ENCODE data around the gene PTPRK.

Gene PTPRK

DNA sequence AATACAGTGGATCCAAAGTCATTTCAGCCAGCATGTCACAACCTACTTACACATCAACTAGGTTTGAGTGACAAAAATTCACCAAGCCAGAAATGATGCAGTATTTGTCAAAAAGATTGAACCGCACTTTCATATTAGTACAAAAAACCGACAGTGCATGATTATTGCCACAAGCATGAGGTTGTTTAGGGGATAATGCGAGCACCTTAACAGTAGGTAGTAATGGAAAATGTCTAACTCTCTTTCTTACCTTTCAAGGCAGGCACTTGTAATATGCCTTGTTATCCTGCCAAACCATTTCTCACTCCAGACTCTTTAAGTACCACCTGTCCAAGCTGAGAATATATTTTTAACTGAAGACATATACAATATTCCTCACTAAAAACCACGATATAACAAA, 349.2 kb downstream of the PTPRK start:
- no peak for DNase-seq

DNA sequence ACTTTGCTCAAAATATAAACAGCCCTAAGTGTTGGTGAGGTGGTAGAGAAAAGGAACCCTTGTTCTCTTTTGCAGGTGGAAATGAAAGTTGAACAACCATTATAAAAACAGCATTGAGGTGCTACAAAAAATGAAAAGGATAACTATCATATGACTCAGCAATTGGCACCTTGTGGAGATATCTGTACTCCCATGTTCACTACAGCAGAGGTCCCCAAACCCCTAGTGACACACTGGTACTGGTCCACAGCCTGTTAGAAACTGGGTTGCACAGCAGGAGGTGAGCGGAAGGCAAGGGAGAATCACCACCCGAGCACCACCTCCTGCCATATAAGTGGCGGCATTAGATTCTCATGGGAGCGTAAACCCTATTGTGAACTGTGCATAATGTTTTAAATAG, 352.2 kb downstream of the PTPRK start:
- peak; percentile 11 for DNase-seq

DNA sequence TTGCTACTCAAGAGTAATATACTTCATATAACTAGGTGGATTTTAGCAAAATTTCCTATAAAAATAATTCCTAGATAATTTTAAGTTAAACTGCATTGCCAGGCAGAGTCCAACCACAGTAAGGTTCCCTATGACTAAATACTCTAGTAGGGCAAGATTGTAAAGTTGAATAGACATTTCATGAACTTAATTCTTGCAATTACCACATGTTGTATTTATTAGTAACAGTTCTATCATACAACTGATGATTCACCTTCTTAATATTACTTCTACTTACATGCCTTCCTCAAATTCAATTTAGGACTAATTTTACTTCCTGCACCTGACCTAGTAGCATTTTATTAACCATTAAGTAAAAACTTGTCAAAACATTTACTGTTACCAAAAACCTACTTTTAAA, 352.8 kb downstream of the PTPRK start:
- DNase-seq = no peak

DNA sequence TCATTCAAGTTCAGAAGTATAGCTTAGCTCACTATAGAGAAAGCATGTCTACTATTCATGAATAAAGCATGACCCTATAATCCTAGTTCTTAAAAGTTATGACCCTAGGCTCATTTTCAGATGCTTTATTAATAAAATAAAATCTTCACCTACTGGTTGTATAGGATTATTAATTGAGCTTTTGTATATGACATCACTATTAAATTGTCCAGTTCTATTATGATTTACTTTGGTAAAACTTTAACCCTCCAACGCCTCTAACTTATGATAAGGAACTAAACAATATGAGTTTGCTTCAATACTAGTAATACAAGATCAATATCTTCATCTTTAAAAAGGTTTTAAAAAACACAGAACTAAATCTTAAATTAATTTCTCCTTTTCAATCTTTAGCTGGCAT, 356.1 kb downstream of the PTPRK start:
- DNase-seq = no peak

DNA sequence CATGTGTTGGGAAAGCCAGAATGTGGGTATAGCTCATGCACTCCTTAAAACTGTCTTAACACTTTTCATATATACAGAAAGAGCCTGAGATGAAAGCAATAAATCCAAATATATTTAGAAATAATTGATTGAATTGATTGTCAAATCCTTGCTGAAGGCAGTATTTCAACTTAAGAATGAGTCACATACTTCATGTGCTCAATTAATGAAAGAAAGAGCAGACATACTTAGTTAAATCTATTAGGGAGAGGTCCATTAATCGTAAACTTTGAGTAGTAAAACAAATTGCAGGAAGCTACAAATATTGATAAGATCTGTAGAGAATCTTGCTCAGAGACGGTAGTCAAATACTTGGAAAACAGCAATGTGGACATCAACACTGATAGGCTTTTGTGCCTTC, 358.0 kb downstream of the PTPRK start:
- no peak for DNase-seq

DNA sequence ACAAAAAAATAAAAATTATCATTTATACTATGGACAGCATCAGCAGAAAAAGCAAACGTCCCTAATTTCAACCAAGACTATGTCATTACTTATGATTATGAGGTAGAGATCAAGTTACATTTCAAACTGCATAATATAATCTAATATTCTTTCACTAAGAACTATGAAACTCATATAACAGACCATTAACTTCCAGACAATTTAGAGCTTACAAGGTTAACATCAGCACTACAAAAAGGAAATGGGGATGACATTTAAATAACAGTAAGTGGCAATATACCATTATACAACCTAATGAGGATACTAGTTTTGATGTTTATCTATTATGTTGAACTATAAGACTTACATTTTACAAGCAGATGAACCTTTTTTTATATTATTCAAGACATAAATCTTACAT, 358.6 kb downstream of the PTPRK start:
- no peak for DNase-seq

DNA sequence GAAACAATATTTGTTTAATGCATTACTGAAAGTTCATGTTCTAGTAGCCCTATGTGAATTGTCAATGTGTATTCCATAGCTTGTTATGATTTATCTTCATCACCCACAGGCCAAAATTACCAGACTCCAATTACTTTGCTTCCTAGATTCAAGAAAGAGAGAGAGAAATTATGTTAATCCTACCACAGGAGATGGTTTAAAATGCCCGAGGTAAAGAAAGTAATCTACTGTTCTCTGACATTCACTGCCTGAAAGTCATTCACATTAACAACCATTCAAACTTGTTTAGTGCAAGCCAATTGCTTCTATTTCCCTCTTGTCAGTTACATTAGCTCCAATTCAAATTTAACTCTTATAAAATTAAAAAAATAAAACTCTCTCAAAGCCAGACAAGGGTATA, 359.1 kb downstream of the PTPRK start:
- DNase-seq = no peak

DNA sequence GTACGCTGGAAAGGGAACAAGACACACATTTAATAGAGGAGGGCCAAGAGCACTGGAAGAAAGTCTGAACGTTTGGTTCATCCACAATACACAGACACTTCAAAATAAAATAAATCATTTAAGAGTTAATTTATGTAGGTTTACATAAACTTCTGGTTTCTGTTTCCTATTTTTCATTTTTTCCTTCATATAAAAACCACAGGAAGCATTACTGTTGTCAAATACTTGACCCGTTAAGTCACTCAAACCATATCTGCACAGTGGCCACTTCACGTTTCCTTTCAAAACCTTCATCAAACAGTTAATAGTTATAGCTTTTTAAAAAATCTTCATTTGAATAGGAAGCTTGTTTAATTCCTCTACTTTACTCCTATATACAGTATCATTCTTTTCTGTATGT, 361.9 kb downstream of the PTPRK start:
- DNase-seq = no peak

DNA sequence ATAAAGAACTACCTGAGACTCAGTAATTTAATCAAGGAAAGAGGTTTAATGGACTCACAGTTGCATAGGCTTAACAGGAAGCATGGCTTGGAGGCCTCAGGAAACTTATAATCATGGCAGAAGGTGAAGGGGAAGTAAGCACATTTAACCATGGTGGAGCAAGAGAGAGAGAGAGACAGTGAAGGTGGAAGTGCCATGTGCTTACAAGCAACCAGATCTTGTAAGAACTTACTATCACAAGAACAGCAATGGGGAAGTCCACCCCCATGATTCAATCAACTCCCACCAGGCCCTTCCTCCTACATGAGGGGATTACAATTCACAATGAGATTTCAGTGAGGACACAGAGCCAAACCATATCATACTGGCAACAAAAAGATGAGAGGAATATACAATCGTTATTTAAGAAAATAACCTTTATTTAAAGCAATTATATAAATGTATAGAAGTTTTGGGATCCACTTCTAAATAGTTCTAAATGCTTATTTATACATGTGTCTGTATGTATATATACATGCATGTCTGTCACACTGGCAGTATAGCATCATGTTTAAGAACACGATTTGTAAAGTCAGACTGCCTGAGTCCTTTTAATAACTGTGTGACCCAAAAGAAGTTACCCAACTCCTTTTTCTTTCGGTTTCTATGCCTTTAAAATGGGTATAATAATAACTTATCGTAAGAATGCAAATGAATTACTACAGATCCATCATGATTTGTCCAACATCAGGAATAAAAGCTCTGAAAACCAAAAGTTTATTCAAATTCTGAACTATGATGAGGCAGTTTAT, 363.9 kb downstream of the PTPRK start:
- no peak for DNase-seq

DNA sequence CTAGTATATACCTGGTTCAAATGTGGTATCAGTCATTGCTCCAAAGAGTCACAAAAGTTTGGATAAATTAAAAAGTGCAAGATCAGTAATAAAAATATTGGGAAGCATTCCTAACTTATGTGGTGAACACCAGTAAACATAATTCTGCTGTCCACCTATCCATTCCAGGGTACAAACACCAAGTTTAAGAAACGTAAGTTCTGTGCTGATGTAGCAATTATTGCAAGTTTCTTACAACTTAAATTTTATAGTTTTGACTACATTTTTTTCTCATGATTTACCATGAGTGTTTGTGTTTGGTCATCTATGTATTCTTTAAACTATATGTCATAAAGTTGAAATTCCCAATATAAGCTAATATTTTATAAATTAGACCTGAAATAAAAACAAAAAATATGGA, 364.6 kb downstream of the PTPRK start:
- no peak for DNase-seq

DNA sequence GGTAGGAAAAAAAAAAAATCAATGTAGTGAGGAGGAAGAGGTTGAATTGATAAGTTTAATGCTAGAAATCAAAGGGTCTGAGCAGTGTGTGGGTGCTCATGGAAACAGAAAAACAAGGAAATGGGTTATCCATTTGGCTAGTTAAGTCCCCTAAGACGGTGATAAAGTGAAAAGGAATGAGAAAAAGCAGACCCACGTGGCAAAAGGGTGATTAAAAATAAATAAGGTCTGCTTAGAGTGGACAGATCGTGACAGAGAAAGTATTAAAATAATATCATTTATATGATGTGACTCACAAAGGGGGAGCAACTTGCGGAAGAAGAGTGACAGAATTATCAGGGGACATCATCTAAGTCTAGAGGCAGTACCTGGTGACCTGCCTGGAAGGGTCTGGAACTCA, 367.8 kb downstream of the PTPRK start:
- DNase-seq = no peak

DNA sequence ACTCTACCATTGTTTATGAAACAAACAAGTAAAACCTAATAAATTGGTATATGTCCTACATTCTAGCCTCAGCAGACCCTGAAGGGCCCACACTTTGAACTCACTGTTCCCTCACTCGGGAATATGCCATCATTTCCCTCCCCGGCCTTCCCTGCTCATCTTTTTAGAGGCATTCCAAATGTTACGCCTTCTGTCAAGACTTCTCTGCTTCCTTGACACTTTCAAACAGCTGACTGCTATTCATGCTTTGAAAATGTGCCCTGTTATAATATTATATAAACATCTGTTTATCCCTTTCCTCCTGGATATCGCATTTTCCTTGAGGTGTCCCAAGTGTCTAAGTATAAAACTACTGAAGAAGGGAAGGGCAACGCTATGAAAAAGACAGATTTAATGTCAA, 370.0 kb downstream of the PTPRK start:
- DNase-seq = no peak

DNA sequence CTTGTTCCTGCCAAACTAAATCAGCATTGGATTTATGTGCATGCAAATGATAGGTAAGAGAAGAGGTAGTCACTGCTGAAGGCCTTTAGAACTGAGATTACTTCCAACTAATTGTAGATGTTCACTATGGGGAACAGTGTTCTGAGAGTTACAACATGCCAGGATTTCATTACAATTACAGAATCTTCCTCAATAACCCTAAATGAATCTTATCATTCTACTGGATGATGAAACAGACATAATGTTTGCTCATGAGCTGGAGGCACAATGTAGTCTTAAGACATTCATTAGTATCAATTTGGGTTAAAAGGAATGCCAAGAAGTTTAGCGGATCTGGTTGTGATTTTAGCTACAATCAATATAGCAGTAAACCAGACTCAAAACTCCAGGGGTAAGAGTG, 370.6 kb downstream of the PTPRK start:
- no peak for DNase-seq

DNA sequence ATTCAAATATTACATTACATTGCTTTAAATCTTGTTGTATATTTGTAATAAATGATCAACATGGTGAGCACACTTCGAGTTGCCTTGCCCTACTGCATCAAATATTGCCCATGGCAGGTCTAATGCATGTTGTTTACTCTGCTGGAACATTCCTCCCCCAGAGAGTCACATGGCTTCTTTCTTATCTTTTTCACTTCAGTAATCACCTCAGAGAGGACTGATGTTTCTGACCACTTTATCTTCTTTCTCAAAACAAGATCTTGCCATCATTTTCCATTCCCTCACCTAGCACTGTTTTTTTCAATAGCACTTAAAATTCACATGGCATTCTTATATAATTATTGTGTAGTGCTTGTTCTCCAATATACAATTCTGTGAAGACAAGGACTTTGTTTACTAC, 376.1 kb downstream of the PTPRK start:
- DNase-seq = peak; percentile 21

DNA sequence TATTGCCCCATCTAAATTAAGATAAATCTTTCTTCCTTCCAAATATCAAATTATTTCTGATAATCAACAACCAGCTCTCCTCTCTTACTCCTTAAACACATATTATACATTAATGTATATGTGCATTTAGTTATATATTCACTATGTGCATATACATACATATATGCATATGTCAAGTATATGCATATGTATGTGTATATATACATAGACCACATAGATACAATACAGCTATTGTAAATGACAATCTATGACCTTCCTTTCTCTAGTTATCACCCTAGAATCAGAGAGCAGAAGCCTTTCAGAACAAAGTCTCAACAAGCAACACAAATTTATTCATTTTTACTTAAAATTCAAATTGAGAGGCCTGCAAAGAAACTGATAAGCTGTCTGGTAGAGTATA, 378.5 kb downstream of the PTPRK start:
- no peak for DNase-seq

DNA sequence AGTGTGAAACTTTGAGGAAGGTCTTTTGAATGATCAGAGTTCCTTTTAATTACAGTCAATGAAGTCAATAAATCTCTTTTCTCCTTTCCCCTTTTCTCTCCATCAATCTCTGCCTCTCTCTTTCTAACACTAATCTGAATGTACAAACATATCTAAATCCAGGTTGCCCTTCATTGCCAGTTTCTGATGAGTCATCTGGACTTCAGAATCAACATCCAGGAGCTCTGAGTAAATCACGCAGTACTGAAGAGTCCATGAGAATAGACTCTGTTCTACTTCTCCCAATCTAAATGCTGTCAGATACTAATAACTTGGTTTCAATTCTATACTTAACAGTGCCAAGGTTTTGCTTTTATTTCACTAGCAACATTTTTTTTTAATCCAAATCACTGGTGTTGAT, 380.9 kb downstream of the PTPRK start:
- peak; percentile 54 for DNase-seq

DNA sequence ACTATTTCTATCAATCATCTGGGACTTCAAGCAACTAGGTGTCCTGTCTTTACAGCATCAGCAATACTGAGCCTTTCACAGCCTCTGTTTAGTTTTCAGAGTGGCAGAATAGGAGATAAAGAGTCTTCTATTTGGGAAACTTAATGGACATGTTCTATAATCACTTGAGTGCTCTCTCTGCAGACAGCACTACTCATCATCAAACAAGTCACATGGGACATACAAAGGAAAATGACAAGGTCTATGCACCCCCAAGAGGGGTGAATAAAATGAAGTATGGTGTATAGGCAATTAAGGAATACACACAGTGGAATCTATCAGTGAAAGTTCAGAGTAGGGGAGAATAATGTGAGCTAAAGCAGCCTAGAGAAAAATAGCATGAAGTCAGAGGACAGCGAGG, 381.7 kb downstream of the PTPRK start:
- DNase-seq = no peak

DNA sequence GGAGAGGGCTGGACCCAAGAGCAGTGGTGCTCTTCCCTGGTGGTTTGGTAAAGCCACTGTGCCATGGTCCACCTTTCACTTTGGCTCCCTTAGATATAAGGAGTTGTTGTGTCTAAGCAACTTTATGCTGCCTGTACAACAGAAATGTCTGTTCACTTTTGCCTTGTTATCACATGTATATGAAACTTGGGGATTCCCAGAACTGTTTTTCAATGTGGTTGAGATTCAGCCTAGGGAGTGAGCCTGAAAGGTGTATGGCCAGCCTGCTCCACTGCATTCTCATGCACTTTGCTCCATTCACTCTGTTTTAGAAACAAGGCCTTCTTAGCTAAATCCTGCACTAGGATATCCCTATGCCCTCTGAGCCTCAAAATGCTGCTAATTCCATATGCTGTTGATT, 385.1 kb downstream of the PTPRK start:
- DNase-seq = peak; percentile 43

DNA sequence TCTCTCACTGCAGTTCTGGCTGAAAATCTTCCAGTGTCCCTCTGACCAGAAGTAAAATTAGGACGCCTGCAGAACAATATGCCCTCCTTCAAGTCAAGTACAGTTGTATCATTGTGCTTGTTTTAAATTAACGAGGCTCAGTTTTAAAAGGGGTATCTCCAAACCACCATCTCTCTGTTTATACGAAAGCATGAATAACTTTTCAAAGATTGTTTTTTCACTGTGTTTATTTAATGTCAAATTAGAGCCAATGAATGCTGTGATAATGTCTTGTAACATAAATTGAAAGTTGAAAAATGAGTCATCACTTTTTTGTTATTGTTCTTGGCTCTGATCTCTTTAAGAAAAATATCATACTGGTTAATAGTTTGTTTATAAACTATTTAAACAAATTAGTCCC, 388.8 kb downstream of the PTPRK start:
- no peak for DNase-seq

DNA sequence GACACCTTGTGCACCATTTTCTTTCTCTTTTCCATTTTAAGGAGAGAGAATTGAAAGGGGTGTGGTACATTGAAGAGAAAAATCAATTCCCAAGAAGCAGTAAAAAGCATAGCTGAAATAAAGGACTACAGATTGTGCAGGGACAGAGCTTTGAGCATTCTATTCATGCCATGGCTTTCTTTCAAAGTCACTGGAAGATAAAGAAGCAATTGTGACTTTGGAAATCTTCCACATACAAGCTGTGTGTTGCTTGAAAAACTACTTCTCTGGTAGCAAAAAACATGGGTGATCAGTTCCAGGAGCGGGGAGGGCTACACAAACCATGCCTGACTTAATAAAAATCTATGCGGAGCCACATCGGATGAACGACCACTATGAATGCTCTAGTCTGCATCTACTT, 389.4 kb downstream of the PTPRK start:
- no peak for DNase-seq

DNA sequence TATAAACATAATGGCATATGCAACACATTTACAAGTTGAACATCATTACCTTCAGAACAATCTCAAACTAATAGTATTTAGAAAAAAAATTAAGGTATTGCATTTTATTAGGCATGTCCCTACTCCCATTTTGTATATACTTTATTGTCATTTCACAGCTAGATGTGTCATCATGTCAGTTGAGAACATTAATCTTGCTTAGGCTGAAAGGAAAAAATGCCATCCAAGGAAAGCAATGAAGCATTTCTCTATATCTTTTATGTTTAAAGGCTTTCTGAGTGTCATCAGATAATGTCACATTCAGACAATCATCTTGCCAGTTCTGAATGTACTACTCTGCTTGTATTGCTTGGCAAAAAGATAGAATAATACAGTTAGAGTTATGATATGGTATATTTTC, 390.7 kb downstream of the PTPRK start:
- no peak for DNase-seq

DNA sequence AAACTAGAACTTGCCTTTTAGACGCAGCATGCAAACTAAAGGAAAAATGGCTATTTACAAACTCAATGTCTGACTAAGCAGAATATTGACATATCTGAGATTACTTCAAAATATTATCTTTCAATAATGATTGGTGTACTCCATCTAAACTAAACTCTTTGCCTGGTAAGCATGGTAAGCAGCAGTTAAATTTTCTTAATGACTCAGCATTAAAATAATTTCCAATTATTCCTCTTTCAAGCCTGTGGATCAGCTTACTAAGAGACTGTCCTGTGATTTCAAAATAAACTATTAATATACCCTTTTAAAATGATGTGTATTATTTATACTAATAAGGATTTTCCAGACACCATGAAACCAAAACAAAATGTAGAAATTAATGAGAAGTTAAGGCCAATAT, 392.7 kb downstream of the PTPRK start:
- no peak for DNase-seq

DNA sequence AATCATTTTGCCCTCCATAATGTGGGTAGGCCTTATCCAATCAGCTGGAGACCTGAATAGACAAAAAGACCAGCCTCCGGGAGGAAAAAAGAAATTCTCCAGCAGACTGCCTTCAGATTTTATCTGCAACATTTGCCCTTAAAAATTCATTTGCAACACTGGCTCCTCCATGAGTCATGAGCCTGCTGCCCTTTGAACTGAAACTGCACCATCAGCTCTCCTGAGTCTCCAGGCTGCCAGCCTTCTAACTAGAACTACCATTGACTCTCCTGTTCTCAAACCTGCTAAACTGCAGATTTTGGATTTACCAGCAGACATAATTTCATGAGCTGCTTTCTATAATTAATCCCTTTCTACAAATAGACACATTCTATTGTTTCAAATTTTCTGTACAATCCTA, 395.7 kb downstream of the PTPRK start:
- DNase-seq = peak; percentile 60

DNA sequence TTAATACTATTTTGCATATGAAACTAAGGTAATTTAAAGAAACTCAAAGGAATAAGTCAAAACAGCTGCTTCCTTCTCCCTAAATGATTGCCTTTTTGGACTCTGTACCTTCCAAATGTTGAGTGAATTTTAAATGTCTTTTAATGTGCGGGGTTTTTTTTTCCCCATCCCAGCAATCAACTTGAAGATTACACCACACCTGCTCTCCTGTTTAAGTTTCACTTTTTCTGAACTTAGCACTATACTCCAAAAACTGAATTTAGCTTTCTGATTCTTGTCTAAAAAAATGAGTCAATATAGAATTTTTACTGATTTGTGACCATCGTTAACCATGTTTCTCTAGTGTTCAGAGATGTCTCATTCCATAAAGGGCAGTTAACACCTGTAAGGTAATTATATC, 398.8 kb downstream of the PTPRK start:
- no peak for DNase-seq

DNA sequence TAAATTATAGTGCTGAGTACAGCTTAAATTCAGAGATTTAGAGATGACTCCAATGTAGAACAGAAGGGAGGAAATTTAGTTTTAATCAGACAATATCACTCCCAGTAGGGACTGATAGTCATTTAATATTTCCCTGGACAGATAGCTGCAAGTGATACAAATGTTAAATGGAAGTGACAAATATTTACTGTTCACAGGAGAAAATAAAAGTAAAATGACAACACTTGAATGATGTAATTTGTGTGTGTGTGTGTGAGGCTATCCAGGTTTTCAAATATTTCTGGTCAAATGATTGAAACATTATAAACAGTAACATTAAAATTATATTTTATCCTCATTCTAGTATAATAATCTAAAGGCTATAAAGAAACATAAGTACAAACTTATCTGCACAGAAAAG, 399.2 kb downstream of the PTPRK start:
- DNase-seq = no peak

DNA sequence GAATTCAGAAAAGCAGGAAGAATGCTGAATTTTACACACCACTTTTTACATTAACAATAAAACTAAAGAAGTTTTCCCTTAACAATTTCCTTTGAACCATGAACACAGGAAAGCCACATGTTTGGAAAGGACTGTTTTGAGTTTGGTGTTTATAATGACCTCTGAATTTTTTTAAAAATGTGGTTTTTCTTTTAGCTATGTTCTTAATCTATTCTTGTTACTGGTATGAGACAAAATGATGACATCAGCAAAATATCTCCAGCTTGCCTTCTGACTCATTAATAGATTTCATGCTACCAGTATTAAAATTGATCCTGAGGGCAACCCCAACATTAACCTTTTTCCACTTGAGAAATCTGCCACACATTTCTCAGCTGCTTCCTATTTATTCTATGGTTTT, 402.0 kb downstream of the PTPRK start:
- DNase-seq = no peak
